ENCODE results near the gene GRM5.
"Not testable (repeated sequence)": the region's sequence is repeated elsewhere in the genome, so short reads cannot be mapped to it uniquely, and the experiment has no call there.

GRM5 gene

GRCh38 chr11:88464528-88464927 is 601.3 kb downstream of the GRM5 start:
- no peaks in the 10 kb centered on the region for H3F3A ChIP-seq (ENCODE audit: insufficient read depth, low read length)
- no peaks in the 10 kb centered on the region for H3K27me3 ChIP-seq (ENCODE audit: insufficient read depth, low read length)
- H3K9ac ChIP-seq (ENCODE audit: low read length): no peak overlapping the region
- no peaks in the 10 kb centered on the region for H3K36me3 ChIP-seq (ENCODE audit: insufficient read depth, low read length)
- H3K27ac ChIP-seq (ENCODE audit: low read depth, low read length, poor library complexity, severe bottlenecking): no peak overlapping the region
- no peak overlapping the region for H3K4me3 ChIP-seq (ENCODE audit: low read depth, low read length, poor library complexity, severe bottlenecking)
- no peaks in the 10 kb centered on the region for H3K9me3 ChIP-seq (ENCODE audit: low read length)
- no peaks in the 10 kb centered on the region for H3K9me2 ChIP-seq (ENCODE audit: low read depth, low read length)
- no peaks in the 10 kb centered on the region for H3K79me2 ChIP-seq (ENCODE audit: insufficient read depth, low read length)
- no peak for TF ChIP-seq EZH2 (IDR thresholded peaks at IDR 0.05; ENCODE audit: borderline replicate concordance, low read length)
- TF ChIP-seq CTCF (IDR thresholded peaks at IDR 0.05; ENCODE audit: low read length): no peak
- H2AFZ ChIP-seq (ENCODE audit: low read length): no peak overlapping the region
- no peaks in the 10 kb centered on the region for H4K20me1 ChIP-seq (ENCODE audit: insufficient read depth, low read length)
- no peak overlapping the region for H3K4me2 ChIP-seq (ENCODE audit: low read length)
- H3K4me1 ChIP-seq (ENCODE audit: insufficient read depth, low read length, severe bottlenecking): no peaks in the 10 kb centered on the region

GRCh38 chr11:88463301-88463700 is 602.5 kb downstream of the GRM5 start:
- not testable (repeated sequence) for H3K9me3 ChIP-seq (ENCODE audit: low read length); H3K9ac ChIP-seq (ENCODE audit: low read length); H3K27me3 ChIP-seq (ENCODE audit: insufficient read depth, low read length); H3K4me2 ChIP-seq (ENCODE audit: low read length); H3K27ac ChIP-seq (ENCODE audit: low read depth, low read length, poor library complexity, severe bottlenecking); H3K36me3 ChIP-seq (ENCODE audit: insufficient read depth, low read length); H4K20me1 ChIP-seq (ENCODE audit: insufficient read depth, low read length); H3K4me1 ChIP-seq (ENCODE audit: insufficient read depth, low read length, severe bottlenecking); H3K4me3 ChIP-seq (ENCODE audit: low read depth, low read length, poor library complexity, severe bottlenecking); H3K79me2 ChIP-seq (ENCODE audit: insufficient read depth, low read length); H3K9me2 ChIP-seq (ENCODE audit: low read depth, low read length); H2AFZ ChIP-seq (ENCODE audit: low read length); H3F3A ChIP-seq (ENCODE audit: insufficient read depth, low read length)

GRCh38 chr11:88458047-88458446 is 607.7 kb downstream of the GRM5 start:
- H3K9me2 ChIP-seq (ENCODE audit: low read depth, low read length); H3K4me2 ChIP-seq (ENCODE audit: low read length); H2AFZ ChIP-seq (ENCODE audit: low read length); H3K4me1 ChIP-seq (ENCODE audit: insufficient read depth, low read length, severe bottlenecking); H3K9me3 ChIP-seq (ENCODE audit: low read length); H3K36me3 ChIP-seq (ENCODE audit: insufficient read depth, low read length); H3F3A ChIP-seq (ENCODE audit: insufficient read depth, low read length); H3K9ac ChIP-seq (ENCODE audit: low read length); H4K20me1 ChIP-seq (ENCODE audit: insufficient read depth, low read length); H3K79me2 ChIP-seq (ENCODE audit: insufficient read depth, low read length); H3K27me3 ChIP-seq (ENCODE audit: insufficient read depth, low read length); H3K4me3 ChIP-seq (ENCODE audit: low read depth, low read length, poor library complexity, severe bottlenecking); H3K27ac ChIP-seq (ENCODE audit: low read depth, low read length, poor library complexity, severe bottlenecking): not testable (repeated sequence)

- H3K9me3 ChIP-seq (ENCODE audit: low read length): no peaks in the 10 kb centered on the region
- no peaks in the 10 kb centered on the region for H4K20me1 ChIP-seq (ENCODE audit: insufficient read depth, low read length)
- H3K9me2 ChIP-seq (ENCODE audit: low read depth, low read length): no peaks in the 10 kb centered on the region
- H3F3A ChIP-seq (ENCODE audit: insufficient read depth, low read length): no peaks in the 10 kb centered on the region
- no peaks in the 10 kb centered on the region for H3K36me3 ChIP-seq (ENCODE audit: insufficient read depth, low read length)
- TF ChIP-seq CTCF (IDR thresholded peaks at IDR 0.05; ENCODE audit: low read length): no peak
- no peak for TF ChIP-seq EZH2 (IDR thresholded peaks at IDR 0.05; ENCODE audit: borderline replicate concordance, low read length)
- H3K4me3 ChIP-seq (ENCODE audit: low read depth, low read length, poor library complexity, severe bottlenecking): no peak overlapping the region
- H3K9ac ChIP-seq (ENCODE audit: low read length): no peak overlapping the region
- H3K27me3 ChIP-seq (ENCODE audit: insufficient read depth, low read length): no peaks in the 10 kb centered on the region
- H3K79me2 ChIP-seq (ENCODE audit: insufficient read depth, low read length): no peaks in the 10 kb centered on the region
- no peak overlapping the region for H2AFZ ChIP-seq (ENCODE audit: low read length)
- H3K4me1 ChIP-seq (ENCODE audit: insufficient read depth, low read length, severe bottlenecking): no peaks in the 10 kb centered on the region
- H3K27ac ChIP-seq (ENCODE audit: low read depth, low read length, poor library complexity, severe bottlenecking): no peak overlapping the region
- H3K4me2 ChIP-seq (ENCODE audit: low read length): no peak overlapping the region
Observed at GRCh38 chr11:88455974-88456373, 609.8 kb downstream of the GRM5 start.
